ENCODE results near the gene GRIA2.
"Not testable (repeated sequence)": the region's sequence is repeated elsewhere in the genome, so short reads cannot be mapped to it uniquely, and the experiment has no call there.

GRIA2 gene

DNA sequence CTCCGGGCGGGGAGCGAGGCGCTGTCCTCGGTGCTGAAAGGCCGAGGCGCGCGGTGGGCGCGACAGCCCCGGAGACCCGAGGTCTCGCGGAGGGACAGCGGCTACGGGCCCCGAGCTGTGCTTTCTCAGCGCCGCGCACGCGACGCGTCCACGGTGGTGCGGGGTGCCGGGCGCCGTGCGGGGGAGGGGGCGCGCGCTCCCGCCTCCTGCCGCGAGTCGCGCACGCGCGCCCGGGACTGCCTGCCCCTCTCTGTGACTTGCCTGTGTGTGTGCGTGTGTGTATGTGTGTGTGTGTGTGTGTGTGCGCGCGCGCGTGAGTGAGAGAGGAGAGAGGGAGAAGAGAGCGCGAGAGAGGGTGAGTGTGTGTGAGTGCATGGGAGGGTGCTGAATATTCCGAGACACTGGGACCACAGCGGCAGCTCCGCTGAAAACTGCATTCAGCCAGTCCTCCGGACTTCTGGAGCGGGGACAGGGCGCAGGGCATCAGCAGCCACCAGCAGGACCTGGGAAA lies at the start of gene GRIA2:
Gene GRIA2 (plus strand): TSS at position 358 of the 511 bp plus-strand sequence. CDS start 315 bp downstream, outside the sequence.
- no peak for DNase-seq (ENCODE audit: low read depth)

- DNase-seq (ENCODE audit: low read depth) = no peak
Measured at GRCh38 chr4:157172011-157172410, 48.5 kb upstream of the GRIA2 start.

GRCh38 chr4:157180268-157180667 lies 40.3 kb upstream of the GRIA2 start:
- DNase-seq (ENCODE audit: low read depth) = not testable (repeated sequence)

- DNase-seq (ENCODE audit: low read depth) = no peak
Measured at GRCh38 chr4:157184300-157184699, 36.2 kb upstream of the GRIA2 start.

DNA sequence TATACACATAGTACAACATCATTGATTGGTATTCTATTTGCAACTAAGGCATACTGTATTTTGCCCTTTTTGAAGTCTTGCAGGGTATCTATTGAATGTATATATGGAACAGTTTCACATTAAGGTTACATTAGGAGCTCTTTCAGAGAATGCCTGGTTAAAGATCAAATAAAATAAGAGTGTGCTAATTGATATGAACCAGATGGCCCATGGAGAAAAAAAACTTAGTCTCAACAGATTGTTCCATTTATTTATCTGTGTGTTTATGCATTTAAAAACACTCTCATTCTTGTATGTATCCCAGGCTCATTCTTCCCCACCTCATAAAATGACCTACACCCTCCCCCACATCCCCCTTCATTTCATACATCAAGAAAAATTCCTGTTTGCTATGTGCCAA lies 35.2 kb upstream of the GRIA2 start:
- DNase-seq (ENCODE audit: low read depth) = no peak

- no peak for DNase-seq (ENCODE audit: low read depth)
Measured at GRCh38 chr4:157195374-157195773, 25.2 kb upstream of the GRIA2 start.

GRCh38 chr4:157196046-157196445 lies 24.5 kb upstream of the GRIA2 start:
- DNase-seq (ENCODE audit: low read depth) = no peak

- DNase-seq (ENCODE audit: low read depth) = peak; percentile 20
Measured at GRCh38 chr4:157204634-157205244, 15.8 kb upstream of the GRIA2 start.

DNA sequence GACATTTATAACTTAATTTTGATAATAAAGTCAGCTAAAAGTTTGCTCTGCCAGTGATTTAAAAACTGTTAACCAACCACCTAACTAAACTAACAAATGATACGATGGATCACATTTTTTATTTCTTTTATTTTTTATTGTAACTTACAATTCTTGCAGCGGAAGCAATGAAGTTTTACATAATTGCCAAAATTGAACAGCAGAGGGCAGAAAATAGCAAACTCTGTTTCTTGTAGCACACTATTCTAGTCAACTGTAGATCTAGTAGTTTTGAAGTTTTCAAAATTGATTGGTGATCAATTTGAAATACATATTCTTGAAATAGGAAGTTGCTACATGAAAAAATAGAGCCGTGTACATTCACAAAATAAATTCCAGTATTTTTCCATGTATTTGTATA lies 2.8 kb upstream of the GRIA2 start:
- no peak for DNase-seq (ENCODE audit: low read depth)

DNA sequence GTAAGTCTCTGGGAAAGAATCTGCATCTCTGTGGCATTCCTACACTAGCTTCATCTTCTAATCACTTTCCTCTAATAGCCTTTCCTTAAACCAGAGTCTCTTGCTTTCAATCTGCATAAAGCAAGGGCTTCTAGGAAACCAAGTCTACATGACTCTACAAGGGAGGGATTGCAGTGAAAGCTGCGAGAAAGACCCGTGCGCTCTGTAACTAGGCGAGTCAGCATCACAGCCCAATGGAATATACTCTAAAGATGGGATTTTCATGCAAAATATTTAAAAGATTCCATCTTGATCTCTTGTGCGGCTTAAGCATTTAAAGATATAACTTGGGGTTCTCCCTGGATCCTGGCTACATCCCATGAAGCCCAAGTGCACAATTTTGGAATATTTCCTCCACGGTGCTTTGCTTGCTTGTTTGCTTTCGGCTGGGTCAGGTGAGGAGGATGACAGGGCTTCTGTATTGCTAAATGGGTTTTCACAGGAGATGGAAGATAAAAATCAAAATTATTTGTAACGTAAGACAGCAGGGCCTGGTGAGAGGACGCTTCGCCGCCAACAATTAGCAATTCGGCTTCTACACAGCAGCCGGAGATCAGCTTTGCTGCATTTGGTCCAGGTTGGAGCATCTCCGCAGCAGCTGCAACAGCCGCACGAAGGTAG lies 687 bp upstream of the GRIA2 start:
- no peak for DNase-seq (ENCODE audit: low read depth)

- no peak for DNase-seq (ENCODE audit: low read depth)
Measured at GRCh38 chr4:157221426-157221894, 932 bp downstream of the GRIA2 start.

DNA sequence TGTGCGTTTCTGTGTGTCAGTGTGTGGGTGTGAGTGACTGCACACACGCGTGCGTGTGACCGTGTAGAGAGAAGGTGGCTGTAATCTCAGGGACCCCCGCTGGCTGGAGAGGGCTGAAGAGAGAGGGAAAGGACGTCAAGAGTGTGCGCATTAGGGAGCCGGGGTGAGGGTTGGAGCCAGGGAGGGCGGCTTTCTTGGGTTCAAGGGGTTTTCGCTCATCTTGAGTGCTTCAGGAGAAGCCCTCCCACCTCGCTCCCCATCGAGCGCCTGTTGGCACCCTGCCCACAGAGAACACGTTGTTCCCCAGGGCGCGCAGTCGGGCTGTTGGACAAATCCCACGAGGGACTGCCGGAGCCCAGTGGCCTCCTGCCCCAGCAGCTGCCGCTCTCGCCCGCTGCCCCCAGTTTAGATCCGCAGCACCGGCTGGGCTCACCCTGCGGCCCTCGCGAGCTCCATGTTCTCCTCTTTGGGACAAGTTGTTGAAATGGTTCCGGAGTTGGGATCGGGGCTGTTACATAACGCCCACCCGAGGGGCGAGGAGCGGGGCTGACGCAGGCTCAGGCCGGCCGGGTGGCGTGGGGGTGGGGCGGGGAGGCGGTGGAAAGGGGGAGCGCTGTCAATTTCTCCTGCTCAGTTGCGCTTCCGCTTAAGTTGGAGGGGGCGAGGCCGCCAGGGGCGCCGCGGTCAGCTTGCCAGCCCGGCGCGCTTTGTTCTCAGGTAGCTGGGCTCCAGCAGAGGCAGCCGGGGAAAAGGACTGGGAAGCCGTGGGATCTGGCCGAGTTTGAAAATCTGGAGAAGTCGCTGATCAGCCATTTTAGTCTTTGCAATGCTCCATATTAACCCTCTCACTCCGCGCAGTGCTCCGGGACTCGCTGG lies 1.6 kb downstream of the GRIA2 start:
- no peak for DNase-seq (ENCODE audit: low read depth)

- DNase-seq (ENCODE audit: low read depth) = no peak
Measured at GRCh38 chr4:157222771-157223160, 2.2 kb downstream of the GRIA2 start.

DNA sequence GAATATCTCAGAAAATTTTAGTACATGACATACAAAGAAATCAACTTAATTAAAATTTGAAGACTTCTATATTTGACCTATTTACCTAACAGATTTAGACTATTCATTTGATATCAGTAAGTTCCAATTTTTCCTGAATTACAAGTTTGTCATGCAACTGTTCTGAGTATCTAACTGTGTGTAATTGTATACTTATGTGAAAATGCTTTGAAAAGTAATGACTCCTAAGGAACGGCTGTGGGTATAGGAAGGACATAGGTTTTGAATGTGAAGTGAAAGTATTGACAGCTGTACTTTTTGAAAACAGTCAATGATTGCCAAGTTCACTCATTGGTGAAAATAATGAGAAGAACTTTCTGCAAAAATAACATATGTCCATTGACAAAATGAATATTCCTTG lies 2.9 kb downstream of the GRIA2 start:
- DNase-seq (ENCODE audit: low read depth) = no peak

GRCh38 chr4:157225096-157225495 lies 4.6 kb downstream of the GRIA2 start:
- DNase-seq (ENCODE audit: low read depth) = no peak

DNA sequence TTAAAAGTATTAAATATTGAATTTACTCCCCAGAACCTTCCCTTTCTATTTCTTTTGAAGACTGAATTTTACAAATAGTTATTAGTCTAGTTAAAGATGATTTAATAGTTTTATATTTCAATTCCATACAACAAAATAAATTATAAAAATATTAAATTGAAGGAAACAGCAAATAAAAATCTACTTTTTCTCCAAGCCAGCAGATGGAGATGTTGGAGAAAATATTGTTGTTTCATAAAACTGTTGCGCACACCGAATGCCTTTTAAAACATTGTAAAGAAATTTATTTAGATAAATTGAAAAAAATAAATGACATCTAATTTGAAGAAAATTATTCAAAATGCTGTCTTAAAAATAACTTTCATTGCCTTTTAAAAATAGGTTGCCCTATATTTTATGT lies 5.5 kb downstream of the GRIA2 start:
- DNase-seq (ENCODE audit: low read depth) = no peak

DNA sequence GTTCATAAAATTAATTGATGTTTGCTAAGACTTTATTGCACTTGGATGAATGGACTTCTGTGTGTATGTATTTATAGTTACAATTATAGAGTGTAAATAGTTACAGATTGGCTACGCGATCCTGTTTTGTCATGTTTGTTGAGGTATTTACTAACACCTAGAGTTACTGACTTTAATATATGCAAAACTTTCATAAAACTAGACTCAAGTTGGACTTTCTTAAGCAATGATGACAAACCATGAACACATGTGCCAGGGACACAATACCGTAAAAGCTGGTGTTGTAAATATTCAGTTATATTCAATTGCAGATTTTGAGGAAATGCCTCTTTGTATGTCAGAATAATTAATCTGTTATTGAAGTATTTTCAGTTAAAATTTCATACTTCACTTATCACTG lies 6.1 kb downstream of the GRIA2 start:
- DNase-seq (ENCODE audit: low read depth) = no peak

GRCh38 chr4:157231525-157231924 lies 11.0 kb downstream of the GRIA2 start:
- no peak for DNase-seq (ENCODE audit: low read depth)

- DNase-seq (ENCODE audit: low read depth) = no peak
Measured at GRCh38 chr4:157242871-157243270, 22.3 kb downstream of the GRIA2 start.

DNA sequence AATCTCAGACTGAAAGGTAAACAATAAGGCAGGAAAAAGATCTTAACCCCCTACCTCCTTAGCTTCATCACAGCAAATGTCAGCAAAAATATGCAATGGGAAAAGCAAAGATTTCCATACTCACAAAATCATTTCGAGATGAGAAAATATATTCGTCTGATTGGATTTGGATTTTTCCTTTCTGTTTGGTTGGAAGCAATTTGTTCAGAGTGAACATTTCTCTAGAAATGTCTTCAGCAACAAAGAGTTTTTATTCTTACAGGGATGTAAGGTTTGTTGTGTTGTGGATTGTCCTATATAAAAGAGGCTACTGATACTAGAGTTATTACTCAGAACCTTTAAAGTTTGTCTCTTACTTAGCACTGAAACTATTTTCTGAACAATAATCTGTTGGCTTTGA lies 23.8 kb downstream of the GRIA2 start:
- DNase-seq (ENCODE audit: low read depth) = no peak

DNA sequence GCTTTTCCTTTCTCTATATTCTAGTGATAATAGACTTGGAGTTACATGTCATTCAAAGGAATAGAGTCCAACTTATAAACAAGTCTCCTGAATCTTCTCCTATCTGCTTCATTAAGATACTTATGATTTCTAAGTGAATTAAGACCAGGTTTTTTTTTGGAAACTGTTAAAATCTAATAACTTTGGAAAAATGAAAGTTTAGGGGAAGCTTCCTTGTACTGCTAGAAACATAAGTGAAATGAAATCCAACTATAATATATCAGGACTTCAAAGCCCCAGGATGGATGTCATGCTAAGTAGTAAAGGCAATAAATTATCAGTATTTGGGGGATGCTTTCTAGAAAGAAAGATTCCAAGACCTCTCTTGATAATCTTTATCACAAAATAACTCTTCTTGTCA lies 24.8 kb downstream of the GRIA2 start:
- no peak for DNase-seq (ENCODE audit: low read depth)

DNA sequence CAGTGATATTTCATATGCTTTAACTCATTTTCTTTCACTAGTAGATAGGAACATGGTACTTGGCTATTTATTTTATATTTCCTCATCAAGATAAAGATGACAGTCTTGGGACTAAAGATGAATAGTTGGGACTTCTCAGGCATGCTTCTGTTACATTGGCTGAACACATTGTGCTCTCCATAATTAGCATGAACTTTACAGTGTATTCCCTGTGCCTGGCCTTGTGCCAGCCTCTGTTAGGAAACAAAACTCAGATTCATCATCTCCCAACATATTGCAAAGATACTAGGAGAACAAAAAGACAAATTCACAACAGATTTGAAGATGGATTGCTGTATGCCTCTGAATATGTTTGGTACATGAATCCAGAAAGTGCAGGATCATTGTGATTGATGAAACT lies 26.4 kb downstream of the GRIA2 start:
- DNase-seq (ENCODE audit: low read depth) = no peak

GRCh38 chr4:157258165-157258564 lies 37.6 kb downstream of the GRIA2 start:
- DNase-seq (ENCODE audit: low read depth) = not testable (repeated sequence)

All from HS-27A (cell line).